A172 (cell line): ENCODE data around the gene TTC4. TPM values are rescaled to one million over a fixed set of nuclear protein-coding genes. Genes with fewer than 3 reads are reported as not detected.
A peak's percentile ranks its signal among the peaks of the same experiment; 100 is the strongest.

Experiments used
- DNase-seq: peaks from one replicate; pipeline ENCODE4 v3.0.0-alpha.2; 2015; ENCODE audit warnings: low spot score
- total RNA-seq: library from RNA; depleted of rRNA; stranded (reverse); fragments of >200 nt; shearing (Covaris generic); gene quantifications from 2 replicates; pipeline ENCODE4 v1.2.3, GENCODE V29; 2014

TTC4 gene
- total RNA-seq, 1 experiment from 2014 or later, result 34.7 TPM

DNA sequence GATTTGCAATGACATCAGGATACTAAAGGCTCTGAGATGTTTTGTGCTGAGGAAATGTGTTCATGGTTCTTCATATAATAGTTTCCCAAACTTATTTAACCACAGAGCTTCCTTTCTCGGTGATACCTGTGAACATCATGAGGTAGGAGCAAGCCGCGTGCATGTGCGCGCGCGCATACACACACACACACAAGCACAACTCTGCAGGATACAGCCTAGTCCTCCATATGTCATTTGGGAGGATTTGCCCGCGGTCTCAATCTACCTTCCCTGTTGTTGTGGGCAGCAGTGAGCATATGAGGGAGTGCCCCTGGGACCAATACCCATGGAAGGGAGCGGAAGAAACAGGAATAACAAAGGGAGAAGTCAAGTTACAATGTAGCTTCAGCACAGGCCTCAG lies 12.2 kb upstream of the TTC4 start:
- DNase-seq, result no peak

GRCh38 chr1:54705153-54705552 lies 10.5 kb upstream of the TTC4 start:
- DNase-seq, result no peak

- DNase-seq, result no peak
These were observed 9.2 kb upstream of the TTC4 start for GRCh38 chr1:54706419-54706818.

- no peak for DNase-seq
These were observed 7.3 kb upstream of the TTC4 start for GRCh38 chr1:54708385-54708784.

- DNase-seq, result no peak
These were observed 5.9 kb upstream of the TTC4 start for GRCh38 chr1:54709547-54710292.

DNA sequence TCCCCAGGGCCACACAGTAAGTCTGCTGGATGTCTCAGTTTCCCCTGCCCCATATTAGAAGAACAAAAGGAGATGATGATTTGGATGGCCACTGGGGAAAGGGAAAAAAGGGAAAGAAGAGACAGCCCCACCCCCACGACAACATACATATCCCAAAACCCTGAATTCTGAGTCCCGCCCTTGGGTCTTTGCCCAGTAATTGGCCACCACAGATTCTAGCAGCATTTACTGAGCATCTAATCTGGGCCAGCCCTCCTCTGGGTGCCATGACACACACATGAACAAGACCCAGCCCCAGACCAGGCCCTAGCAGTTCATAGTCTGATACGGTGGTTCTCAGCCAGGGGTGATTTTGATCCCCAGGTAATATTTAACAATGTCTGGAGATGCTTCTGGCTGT lies 5.2 kb upstream of the TTC4 start:
- no peak for DNase-seq

GRCh38 chr1:54710841-54711240 lies 4.8 kb upstream of the TTC4 start:
- no peak for DNase-seq

DNA sequence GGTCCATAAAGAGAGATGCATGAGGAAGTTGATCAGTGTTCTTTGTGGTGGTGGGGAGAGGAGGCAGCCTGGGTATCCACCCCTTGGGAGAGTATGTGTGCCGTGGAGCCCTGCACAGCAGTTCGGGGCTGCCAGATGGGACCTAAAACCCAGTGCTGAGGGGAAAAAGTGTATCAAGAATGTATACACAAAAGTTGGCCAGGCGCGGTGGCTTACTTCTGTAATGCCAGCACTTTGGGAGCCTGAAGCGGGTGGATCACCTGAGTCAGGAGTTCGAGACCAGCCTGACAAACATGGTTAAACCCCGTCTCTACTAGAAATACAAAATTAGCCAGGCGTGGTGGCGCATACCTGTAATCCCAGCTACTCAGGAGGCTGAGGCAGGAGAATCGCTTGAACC lies 4.1 kb upstream of the TTC4 start:
- DNase-seq, result no peak

GRCh38 chr1:54714881-54715492 lies 674 bp upstream of the TTC4 start:
- no peak for DNase-seq

DNA sequence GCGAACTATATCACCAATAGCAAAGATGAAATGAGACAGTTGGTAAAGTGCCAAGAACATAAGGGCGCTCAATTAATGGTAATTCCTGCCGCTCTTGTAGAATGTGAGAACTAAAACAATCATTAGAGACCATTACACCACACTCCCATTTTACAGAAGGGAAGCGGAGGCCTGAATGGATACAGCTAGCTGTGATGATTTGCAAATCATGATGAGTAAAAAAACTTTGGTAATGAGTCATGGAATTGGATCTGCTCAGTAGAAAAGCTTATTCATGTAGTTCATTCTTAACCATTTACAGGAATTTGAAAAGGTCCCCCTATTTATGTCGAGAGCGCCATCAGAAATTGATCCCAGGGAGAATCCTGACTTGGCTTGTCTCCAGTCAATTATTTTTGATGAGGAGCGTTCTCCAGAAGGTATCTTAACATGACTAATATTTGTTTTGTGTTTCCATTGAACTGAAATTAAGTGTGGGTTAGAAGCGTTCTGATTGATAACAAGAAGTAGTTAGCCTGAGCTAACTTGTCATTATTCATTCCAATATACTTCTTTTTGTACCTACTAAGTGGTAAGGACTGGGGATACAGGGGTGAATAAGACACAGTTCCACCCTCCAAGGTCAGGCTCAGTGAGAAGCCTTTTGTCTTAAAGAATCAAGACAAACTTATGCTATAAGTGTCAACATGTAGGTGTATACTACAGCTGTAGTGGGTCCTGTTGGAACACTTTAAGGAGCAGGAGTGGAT lies 812 bp downstream of the TTC4 start:
- DNase-seq, result peak; percentile 44

DNA sequence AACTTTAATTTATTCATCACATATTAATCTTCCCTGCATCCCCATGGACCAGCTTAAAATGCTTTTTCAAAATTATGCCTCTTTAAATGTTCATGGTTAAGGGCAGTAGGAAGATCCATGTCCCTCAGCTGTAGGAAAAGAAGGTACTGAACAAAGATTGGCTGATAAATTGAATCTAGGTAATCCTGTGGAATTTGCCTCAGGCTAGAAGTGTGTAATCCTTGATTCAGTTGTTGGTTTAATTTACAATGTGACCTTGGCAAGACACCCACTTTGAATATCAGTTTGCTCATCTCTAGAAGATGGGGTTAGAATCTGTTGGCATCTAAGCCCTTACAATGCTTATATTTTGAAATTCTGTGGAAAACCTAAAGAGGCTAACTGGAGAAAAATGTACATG lies 6.1 kb downstream of the TTC4 start:
- no peak for DNase-seq

DNA sequence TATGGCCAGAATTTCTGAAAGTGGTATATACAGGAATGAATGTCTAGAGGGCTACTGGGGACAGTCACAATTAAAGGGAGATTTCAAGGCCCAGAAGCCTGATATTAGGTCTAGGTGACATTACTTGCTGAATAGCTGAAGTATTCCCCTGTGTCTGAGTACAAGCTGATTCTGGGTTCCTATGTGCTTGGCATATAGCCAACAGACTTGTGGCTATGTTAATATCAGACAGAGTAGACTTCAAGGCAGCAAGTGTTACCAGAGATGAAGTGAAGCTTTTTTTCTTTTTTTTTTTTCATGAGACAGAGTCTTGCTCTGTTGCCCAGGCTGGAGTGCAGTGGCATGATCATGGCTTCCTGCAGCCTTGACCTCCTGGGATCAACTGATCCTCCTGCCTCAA lies 8.3 kb downstream of the TTC4 start:
- DNase-seq, result no peak

- no peak for DNase-seq
These were observed 9.1 kb downstream of the TTC4 start for GRCh38 chr1:54724771-54725170.

GRCh38 chr1:54728027-54728426 lies 12.4 kb downstream of the TTC4 start:
- no peak for DNase-seq

- DNase-seq, result no peak
These were observed 21.0 kb downstream of the TTC4 start for GRCh38 chr1:54736685-54737084.

DNA sequence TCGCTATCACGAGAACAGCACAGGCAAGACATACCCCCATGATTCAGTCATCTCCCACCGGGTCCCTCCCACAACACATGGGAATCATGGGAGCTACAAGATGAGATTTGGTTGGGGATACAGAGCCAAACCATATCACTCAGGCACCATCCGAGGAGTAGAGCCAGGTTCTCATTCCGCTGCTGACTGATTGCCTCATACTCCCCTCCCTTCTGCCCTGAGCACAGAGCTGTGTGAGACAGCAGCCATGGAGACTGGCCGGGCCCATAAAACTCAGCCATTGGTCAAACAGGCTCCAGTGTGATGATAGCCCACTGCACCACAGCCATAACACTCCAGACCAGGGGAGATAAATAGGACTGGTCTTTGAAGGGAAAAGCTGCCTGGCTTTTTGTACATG lies 22.6 kb downstream of the TTC4 start:
- DNase-seq, result no peak

GRCh38 chr1:54741531-54741930 lies 25.9 kb downstream of the TTC4 start:
- DNase-seq, result no peak

- DNase-seq, result no peak
These were observed 26.6 kb downstream of the TTC4 start for GRCh38 chr1:54742282-54742681.

- no peak for DNase-seq
These were observed 28.0 kb downstream of the TTC4 start for GRCh38 chr1:54743416-54744226.

- DNase-seq, result no peak
These were observed 29.0 kb downstream of the TTC4 start for GRCh38 chr1:54744696-54745095.

DNA sequence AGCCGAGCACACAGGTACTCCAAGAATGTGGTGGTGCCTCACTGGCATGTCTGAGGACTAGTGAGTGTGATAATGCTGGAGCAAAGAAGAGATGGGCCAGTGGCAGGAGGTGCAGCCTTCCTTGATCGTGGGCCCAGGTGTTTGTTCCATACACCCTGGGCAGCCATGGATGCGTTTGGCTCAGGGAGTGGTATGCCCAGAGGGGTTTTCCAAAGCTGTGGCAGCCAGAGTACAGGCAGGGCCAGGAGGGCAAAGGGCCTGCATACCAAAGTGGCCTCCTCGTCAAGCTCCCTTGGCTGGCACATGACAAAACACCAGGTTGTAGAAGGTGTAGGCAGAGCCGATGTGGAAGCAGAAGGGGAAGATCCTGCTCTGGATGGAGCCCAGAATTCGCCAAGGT lies 29.6 kb downstream of the TTC4 start:
- DNase-seq, result no peak

DNA sequence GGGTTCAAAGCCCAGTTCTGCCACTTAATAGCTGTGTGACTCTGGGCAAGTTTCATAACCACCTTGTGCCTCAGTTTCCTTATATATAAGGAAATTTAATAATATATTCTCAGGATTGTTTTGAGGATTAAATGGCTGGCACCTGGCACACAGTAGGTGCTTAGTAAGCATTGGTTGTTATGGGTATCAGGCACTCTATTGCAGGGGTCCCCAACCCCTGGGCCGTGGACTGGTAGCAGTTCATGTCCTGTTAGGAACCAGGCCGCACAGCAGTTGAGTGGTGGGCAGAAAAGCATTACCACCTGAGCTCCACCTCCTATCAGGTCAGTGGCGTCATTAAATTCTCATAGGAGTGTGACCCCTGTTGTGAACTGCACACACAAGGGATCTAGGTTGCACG lies 30.2 kb downstream of the TTC4 start:
- DNase-seq, result no peak
